GM12873 (cell line): Measurements from ENCODE around the gene SCLY.

Source experiments
- TF ChIP-seq, protein P1 (sequence below): IDR thresholded peaks from 2 replicates; pipeline ENCODE4 v1.5.1; 2012; ENCODE audit warnings: low read depth, mild to moderate bottlenecking, moderate library complexity, low read length, control low read depth; ENCODE audit not compliant: insufficient read depth; ENCODE audit errors: missing control alignments

The SCLY gene

GRCh38 chr2:238030422-238031155 is 30.2 kb upstream of the SCLY start:
- TF ChIP-seq, protein P1, sequence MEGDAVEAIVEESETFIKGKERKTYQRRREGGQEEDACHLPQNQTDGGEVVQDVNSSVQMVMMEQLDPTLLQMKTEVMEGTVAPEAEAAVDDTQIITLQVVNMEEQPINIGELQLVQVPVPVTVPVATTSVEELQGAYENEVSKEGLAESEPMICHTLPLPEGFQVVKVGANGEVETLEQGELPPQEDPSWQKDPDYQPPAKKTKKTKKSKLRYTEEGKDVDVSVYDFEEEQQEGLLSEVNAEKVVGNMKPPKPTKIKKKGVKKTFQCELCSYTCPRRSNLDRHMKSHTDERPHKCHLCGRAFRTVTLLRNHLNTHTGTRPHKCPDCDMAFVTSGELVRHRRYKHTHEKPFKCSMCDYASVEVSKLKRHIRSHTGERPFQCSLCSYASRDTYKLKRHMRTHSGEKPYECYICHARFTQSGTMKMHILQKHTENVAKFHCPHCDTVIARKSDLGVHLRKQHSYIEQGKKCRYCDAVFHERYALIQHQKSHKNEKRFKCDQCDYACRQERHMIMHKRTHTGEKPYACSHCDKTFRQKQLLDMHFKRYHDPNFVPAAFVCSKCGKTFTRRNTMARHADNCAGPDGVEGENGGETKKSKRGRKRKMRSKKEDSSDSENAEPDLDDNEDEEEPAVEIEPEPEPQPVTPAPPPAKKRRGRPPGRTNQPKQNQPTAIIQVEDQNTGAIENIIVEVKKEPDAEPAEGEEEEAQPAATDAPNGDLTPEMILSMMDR: peak; percentile 14

DNA sequence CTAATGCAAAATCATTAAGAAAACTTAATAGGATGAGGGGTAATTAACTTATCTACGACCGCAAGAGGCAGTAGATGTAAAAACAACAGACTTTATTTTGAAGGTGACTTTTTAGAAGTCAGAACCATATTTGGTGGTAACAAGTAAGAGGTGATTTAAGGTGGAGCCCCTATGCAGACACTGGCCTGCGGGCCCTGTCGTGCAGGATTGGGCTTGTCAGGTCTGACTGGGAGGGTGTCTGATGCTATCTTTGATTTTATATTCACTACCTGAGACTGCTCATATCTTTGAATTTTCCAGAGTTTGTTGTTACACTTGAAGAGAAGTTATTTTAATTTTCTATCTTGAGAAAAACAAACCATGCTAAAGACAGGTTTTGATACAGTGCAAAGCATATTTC is 29.1 kb upstream of the SCLY start:
- TF ChIP-seq, protein P1: no peak

DNA sequence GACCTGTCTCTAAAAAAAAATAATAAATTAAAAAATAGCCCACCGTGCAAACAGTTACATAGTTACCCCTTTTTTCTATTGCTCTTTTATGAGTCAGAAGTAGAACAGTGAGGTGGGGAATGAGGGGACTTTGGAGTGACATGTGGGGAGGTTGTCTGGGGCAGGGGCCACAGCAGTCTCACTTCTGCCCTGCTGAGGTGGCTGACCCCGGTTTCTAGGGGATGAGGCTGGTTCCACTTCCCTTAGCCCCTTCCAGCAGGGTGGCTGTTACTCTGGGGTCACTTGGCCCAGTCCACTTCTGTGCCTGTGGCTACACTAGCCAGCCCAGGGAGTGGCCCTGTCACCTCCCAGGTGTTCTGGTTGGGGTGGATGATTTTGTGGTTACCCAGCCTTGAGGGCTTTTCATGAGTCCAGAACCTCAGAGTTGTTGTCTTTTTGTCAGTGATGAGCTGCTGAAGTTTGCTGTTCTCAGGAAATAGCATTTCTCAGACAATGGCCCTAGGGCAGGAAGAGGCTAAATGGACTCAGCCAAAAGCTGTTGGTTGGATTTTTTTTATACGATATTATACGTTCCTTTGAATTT is 28.0 kb upstream of the SCLY start:
- TF ChIP-seq, protein P1: no peak

DNA sequence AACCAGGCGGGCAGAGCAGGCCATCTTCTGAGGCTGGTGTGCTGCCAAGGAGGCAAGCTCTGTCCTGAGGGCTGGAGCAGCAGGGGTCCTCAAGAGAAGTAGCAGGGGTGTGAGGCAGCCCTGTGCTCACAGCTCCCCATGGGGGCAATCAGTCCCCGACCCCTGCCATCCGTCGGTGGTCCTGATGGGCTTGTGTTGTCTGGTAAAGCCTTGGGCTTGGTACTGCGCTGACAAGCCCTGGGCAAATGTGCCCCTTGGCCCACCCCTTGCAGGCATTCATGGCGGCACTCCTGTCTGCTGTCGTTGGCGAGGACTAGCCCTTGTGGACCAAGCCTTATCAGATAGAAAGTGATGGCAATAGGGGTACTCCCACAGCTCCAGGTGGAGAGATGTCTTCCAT is 22.6 kb upstream of the SCLY start:
- TF ChIP-seq, protein P1: no peak

DNA sequence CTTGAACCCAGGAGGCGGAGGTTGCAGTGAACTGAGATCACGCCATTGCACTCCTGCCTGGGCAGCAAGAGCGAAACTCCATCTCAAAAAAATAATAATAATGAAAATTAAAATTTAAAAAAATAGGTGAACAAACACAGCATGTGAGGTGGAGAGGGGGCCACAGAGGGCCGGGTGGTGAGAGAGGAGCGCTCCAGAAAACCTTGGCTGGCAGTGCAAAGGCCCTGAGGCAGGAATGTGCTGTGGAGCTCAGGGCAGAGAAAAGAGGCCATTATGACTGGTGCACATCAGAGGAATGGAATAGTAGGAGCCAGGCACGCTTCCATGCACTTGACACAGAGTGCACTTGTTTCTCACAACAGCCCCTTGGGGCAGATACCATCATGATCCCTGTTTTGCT is 21.6 kb upstream of the SCLY start:
- TF ChIP-seq, protein P1: no peak

GRCh38 chr2:238039985-238040384 is 20.8 kb upstream of the SCLY start:
- TF ChIP-seq, protein P1: no peak

DNA sequence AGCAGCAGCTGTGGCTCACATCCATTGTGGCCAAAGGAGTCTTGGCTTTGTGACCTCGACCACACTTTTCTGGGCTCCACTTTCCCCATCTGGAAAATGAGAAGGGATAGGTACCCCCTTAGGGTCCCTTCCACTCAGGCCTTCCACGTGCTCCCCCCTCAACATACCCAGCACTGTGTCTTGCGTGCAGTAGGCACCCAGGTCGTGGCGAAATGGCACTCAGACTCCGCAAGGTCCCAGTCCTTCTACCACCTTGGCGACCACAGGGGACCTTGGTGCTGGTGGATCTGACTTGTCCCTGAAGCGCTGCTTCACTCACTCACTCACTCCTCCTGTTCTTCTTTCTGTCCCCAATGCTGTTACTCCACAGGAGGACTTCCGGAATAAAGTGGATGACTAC is 19.9 kb upstream of the SCLY start:
- TF ChIP-seq, protein P1: no peak
